NCI-H1105 treated with DMSO at 0.1 percent for 48 hours (cell line): ENCODE results near the gene EFCC1.

Experiments
- DNase-seq: peaks from one replicate; lab custom pipeline; 2025; lab: John Stamatoyannopoulos, UW

EFCC1 gene

GRCh38 chr3:129014793-129015345, 13.8 kb downstream of the EFCC1 start:
- no peak for DNase-seq

DNA sequence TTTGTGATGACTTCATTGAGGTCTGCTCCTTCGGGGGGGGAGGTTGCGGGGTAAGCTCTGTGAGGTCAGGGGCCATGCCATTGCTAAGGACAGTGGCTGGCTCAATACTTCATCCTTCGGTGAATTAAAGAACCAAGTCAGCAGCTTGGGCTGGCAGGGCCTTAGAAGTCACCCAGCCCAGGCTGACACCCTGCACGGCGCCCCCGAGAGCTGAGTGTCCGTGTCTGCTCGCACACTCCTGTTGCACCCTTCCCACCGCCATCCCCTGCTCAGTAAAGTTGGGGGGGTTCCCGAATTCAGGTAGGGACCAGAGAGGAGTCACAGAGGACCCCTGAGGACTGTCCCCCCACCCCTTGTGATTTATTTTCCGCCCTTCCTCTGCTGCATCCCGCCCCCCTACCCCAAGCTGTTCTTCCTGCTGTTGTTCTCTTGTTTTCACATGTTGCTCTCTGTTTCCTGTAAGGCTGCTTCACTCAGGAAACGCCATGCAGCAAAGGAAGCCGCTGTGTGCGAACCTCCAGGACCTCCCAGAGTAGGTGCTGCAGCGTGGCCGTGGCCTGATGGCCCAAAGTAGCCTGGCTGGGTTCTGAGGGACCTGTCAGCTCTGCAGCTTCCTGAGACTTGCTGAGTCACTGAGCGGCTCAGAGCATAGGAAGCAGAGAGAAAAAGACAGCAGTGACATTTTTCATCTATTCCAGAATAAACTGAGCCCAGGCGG, 14.4 kb downstream of the EFCC1 start:
- no peak for DNase-seq

DNA sequence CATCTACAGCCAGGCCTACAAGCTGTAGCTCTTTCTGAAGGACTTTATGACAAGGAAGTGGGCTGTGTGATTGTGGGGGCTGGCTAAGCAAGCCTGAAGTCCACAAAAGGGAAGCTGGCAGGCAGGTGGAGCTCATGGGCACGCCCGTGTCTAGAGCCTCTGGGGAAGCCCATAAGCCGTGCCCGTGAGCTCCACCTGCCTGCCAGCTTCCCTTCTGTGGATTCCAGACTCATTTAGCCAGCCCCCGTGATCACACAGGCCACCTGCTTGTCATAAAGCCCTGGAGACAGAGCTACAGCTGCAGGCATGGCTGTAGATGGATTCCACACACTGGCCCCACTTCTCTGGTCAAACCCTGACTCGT, 15.2 kb downstream of the EFCC1 start:
- peak; percentile 89 for DNase-seq

GRCh38 chr3:129016720-129017483, 15.8 kb downstream of the EFCC1 start:
- DNase-seq: no peak

DNA sequence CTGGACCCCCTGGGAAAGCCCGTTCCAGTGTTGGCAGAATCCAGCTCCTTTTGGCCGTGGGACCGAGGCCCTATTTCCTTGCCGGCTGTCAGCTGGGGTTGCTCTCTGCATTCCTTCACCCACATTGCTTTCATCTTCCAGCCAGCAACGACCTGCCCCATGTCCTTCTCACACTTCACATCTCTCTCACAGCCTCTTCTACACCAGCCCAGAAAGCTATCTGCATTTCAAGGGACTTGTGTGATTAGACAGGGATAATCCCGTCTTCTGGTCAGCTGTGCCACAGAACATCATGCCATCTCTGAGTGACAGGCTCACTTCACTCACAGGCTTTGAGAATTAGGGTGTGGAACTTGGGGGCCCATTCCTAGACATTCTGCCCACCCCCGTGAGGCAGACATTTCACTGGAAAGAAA, 16.4 kb downstream of the EFCC1 start:
- DNase-seq: no peak

GRCh38 chr3:129018271-129018670, 17.2 kb downstream of the EFCC1 start:
- no peak for DNase-seq

DNA sequence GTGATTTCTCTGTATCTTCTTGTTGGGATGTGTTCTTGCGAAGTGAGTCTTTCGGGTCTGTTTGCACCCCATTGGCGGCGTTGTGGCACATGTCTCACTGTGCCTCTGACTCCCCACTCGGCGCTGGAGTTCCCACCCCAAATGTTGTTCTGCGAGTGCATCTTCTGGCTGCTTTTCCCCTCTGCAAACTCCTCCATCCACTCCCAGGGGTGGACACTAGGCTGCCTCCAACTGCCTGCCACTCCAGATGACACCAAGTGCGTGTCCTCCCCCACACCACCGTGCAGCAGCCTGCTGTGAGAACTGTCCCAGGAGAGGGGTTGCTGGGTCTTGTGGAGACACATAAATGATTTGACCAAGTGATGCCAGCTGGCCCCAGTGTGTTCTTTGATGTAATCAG, 17.6 kb downstream of the EFCC1 start:
- no peak for DNase-seq

- no peak for DNase-seq
These were observed 18.2 kb downstream of the EFCC1 start for GRCh38 chr3:129019266-129019665.

GRCh38 chr3:129020691-129021090, 19.6 kb downstream of the EFCC1 start:
- no peak for DNase-seq

DNA sequence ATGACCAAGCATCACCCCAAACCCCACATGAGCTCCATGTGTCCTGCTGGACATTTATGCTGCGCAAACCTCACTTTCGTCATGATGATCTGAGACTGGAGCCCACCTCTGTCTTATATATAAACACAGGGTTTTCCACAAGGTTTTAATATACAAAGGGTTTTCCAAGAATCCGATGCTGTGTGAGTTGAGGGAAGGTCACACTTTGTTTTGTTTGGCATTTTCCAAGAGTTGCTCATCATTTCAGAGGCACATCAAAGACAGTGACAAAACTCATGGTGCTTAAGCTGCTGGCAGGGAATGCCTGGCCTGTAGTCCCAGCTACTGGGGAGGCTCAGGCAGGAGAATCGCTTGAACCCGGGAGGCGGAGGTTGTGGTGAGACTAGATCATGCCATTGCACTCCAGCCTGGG, 20.0 kb downstream of the EFCC1 start:
- DNase-seq: no peak

DNA sequence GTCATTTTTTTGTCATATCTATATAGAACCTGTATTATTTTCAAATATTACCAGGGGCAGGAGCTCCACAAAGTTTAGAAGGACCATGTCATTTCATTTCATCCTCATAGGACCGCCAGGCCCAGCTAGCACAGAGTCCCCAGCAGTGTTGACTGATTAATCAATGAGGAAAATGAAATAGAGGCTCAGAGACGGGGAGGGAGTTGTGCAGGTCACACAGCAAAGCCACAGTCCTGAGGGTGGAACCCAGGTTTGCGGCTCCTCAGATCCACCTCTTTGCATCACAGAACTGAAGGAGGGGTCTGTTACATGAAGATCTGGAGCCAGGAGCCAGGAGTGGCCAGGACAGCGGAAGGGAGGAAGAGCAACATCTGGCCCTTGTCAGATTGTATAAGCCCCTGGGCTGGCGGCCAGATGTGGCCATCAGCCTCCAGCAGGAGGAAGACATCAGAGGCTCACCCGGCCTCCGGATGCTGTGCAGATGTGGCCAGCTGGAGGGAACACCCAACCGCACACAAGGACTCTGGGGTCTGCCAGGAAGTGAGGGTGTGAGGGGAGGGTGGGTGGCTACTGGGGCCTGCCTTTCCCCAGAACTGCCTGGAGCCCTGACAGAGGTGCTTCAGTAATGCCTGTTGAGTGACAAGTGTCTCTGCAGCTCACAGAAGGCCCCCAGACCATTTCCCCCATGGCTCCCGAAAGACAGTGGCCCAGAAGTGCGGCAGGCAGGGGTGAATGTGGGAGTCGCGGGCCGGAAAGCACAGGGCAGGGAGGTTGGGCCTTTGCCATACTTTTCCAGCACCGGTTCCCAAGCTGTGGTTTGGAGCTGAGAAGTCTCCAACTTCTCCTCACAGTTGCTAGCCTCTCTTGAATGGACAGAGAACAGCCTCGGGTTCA, 21.3 kb downstream of the EFCC1 start:
- DNase-seq: no peak

GRCh38 chr3:129023008-129023358, 21.9 kb downstream of the EFCC1 start:
- DNase-seq: no peak

DNA sequence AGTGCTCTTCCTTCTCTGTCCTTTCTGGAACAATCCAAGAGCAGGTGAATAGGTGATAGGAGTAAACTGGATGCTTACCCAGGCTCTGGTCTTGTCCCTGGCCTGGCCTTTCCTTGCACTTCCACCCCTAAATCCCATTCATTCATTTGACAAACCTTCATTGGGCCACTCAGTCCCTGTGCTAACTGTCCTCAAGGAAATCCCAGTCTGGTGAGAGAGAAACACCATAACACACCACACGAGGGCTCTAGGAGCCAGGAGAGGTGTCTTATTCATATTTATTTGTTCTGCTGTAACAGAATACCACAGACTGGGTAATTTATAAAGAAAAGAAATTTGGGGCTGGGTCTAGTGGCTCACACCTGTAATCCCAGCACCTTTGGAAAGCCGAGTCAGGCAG, 22.8 kb downstream of the EFCC1 start:
- DNase-seq: no peak

GRCh38 chr3:129025108-129025507, 24.0 kb downstream of the EFCC1 start:
- no peak for DNase-seq

DNA sequence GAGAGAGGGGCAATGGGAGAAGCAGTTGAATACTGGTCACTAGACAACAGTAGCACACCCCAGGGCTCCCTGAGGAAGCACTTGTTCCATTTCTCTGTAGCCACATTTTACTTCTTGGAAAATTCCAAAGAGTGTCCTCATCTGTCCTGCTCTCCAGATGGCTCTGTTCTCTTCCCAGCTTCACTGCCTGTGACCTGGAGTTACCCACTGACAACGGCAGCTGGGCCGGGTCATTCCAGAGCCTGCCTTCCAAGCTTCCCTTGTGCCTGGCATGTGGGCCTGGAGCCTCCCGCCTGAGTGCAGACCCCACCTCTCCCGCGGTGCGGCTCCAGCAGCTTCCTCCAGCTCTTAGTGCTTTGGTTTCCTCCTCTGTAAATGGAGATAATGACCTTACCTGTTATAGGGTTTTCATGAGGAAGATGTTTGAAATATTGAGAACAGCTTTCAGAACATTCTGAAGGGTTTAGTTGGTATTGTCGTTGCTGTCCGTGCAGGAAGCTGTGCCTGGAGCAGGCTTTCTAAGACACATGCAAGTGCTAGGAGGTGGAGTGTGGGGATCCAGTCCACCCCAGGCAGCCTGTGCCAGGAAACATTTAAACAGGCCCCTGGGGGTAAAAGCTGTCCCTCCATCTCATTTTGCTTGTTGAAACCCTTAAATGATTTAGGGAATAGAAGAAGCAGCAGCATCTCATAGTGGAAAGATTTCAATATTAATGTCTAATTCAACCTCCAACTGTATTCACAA, 24.8 kb downstream of the EFCC1 start:
- DNase-seq: no peak

GRCh38 chr3:129026728-129027543, 25.8 kb downstream of the EFCC1 start:
- peak; percentile 96 for DNase-seq

- no peak for DNase-seq
These were observed 26.4 kb downstream of the EFCC1 start for GRCh38 chr3:129027544-129027880.

GRCh38 chr3:129028866-129029265, 27.8 kb downstream of the EFCC1 start:
- DNase-seq: no peak

DNA sequence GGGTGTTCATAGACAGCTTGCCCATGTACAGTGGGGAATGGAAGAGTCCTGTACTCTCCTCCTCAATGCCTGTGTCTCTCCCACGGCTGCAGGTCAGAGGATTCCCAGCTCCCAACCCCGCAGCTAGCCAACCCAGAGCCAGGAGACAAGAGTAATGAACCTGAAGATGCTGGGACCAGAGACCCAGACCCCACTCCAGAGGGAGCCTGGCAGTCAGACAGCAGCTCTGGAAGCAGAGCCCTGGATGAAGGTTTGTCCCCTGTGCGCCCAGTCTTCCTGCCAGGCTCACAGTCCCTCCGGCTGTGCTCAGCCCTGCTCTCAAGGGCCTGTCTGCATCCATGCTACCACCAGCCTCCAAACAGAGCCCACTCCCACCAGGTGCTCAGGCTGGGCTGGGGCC, 29.5 kb downstream of the EFCC1 start:
- DNase-seq: no peak

GRCh38 chr3:129031476-129032215, 30.5 kb downstream of the EFCC1 start:
- DNase-seq: no peak
